Measurements from ENCODE around the gene PLPP6. TPM values are rescaled to one million over a fixed set of nuclear protein-coding genes. Genes with fewer than 3 reads are reported as not detected.

The PLPP6 gene
- total and polyA plus RNA-seq, 3 donors from 2014 or later: 9.5 to 10.8 (median 10.4) TPM

- no peak overlapping the region for H3K4me3 ChIP-seq
- H3K27me3 ChIP-seq: no peaks in the 10 kb centered on the region
- no peaks in the 10 kb centered on the region for H3K36me3 ChIP-seq (ENCODE audit: low read depth, missing control alignments)
- no peaks in the 10 kb centered on the region for H3K9me3 ChIP-seq
- TF ChIP-seq CTCF (IDR thresholded peaks at IDR 0.05) (no peak), POLR2A (IDR thresholded peaks at IDR 0.05) (no peak)
- intact Hi-C loops (cut with DNase I; ENCODE audit: low total_unique reads): no loop called here
- H3K27ac ChIP-seq: peak overlapping the region in 1 of 2 donors; percentile 21
- 59 to 60% methylated on average over 4 of the region's 4 CpGs for WGBS, 2 donors
- H3K4me1 ChIP-seq: peaks cover 20% of the 10 kb centered on the region
- no peak for DNase-seq
Measured at GRCh38 chr9:4686112-4686511, 24.0 kb downstream of the PLPP6 start.

DNA sequence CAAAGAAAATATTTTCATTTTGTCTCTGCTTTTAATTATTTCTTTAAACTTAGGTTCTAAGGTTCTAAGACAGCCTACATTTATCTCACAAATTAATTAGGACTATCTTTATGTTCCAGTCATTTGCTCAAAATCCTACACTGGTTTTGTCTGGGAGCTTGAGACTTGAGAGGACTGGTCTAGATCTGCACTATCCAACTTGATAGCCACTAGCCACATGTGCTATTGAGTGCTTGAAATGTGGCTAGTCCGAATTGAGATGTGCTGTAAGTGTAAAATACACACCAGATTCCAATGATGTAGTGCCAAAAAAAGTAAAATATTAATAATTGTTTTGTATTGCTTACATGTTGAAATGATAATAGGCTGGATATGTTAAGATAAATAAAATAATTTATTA lies 24.5 kb downstream of the PLPP6 start:
- H3K9me3 ChIP-seq: no peaks in the 10 kb centered on the region
- H3K4me3 ChIP-seq: no peak overlapping the region
- intact Hi-C loops (cut with DNase I; ENCODE audit: low total_unique reads): no loop called here
- peaks cover 20% of the 10 kb centered on the region for H3K4me1 ChIP-seq
- no peak for DNase-seq
- WGBS, 2 donors: 42 to 48% methylated on average over 1 of the region's 1 CpG
- TF ChIP-seq CTCF (IDR thresholded peaks at IDR 0.05) (no peak), POLR2A (IDR thresholded peaks at IDR 0.05) (no peak)
- peak overlapping the region in 1 of 2 donors; percentile 21 for H3K27ac ChIP-seq
- no peaks in the 10 kb centered on the region for H3K36me3 ChIP-seq (ENCODE audit: low read depth, missing control alignments)
- H3K27me3 ChIP-seq: no peaks in the 10 kb centered on the region

DNA sequence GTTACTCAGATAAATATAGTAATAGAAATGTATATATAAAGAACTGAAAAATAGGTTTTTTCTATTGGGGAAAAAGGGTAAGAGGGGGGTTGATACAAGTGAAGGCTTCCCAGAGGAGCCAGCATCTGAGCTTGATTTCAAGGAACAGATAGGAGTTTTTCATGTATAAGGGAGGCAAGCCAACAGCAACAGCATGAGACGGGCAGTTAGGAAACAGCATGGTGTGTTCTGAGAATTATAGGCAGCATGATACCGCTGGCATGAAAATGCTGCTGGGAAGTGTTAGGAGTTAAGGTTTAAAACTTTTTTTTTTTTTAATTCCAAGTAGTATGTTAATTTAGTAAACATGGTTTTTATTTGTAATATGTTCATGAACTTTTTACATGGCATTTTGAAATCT lies 26.9 kb downstream of the PLPP6 start:
- TF ChIP-seq CTCF (IDR thresholded peaks at IDR 0.05) (no peak), POLR2A (IDR thresholded peaks at IDR 0.05) (no peak)
- peak; percentile 37 for DNase-seq
- H3K27ac ChIP-seq: peak overlapping the region in 1 of 2 donors; percentile 8
- 43 to 61% methylated on average over 2 of the region's 2 CpGs for WGBS, 2 donors
- no peak overlapping the region for H3K4me3 ChIP-seq
- no peaks in the 10 kb centered on the region for H3K9me3 ChIP-seq
- H3K4me1 ChIP-seq: peaks cover 17% of the 10 kb centered on the region
- intact Hi-C loops (cut with DNase I; ENCODE audit: low total_unique reads): no loop called here
- H3K27me3 ChIP-seq: no peaks in the 10 kb centered on the region
- no peaks in the 10 kb centered on the region for H3K36me3 ChIP-seq (ENCODE audit: low read depth, missing control alignments)

GRCh38 chr9:4689687-4690104 lies 27.6 kb downstream of the PLPP6 start:
- intact Hi-C loops (cut with DNase I; ENCODE audit: low total_unique reads): no loop called here

DNA sequence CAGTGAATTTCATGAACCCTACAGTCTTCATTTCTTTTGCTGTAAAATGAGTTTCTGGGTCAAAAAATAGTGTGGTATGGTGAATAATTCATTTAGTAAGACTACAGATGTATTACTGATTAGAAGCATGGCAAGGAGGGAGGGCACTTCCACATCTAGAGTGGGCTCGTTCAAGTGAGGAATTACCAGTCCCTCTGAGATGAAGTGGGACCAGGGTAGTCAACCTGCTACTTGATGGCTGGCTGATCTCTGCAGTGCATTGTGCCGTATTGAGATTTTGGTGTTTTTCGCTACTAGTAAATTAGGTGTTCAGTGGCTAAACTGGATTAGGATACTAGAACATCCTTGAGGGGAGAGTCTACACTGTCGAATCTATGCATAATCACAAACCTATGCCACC lies 28.1 kb downstream of the PLPP6 start:
- intact Hi-C loops (cut with DNase I; ENCODE audit: low total_unique reads): no loop called here
- 93 to 94% methylated on average over 4 of the region's 4 CpGs for WGBS, 2 donors

More at GRCh38 chr9:4689687-4690104, 27.6 kb downstream of the PLPP6 start:
- Histone ChIP-seq H3K4me1 (peaks cover 16% of the 10 kb centered on the region), H3K9me3 (no peaks in the 10 kb centered on the region), H3K27me3 (no peaks in the 10 kb centered on the region), H3K27ac (no peak overlapping the region), H3K36me3 (ENCODE audit: low read depth, missing control alignments) (no peaks in the 10 kb centered on the region), H3K4me3 (no peak overlapping the region)
- no peak for TF ChIP-seq POLR2A (IDR thresholded peaks at IDR 0.05)
- DNase-seq: no peak
- 86 to 93% methylated on average over 1 of the region's 1 CpG for WGBS, 2 donors

More for the DNA sequence above, 28.1 kb downstream of the PLPP6 start:
- no peak for TF ChIP-seq POLR2A (IDR thresholded peaks at IDR 0.05)
- no peak for TF ChIP-seq CTCF (IDR thresholded peaks at IDR 0.05)
- no peaks in the 10 kb centered on the region for H3K36me3 ChIP-seq (ENCODE audit: low read depth, missing control alignments)
- no peak for DNase-seq
- peaks cover 16% of the 10 kb centered on the region for H3K4me1 ChIP-seq
- H3K27me3 ChIP-seq: no peaks in the 10 kb centered on the region
- H3K9me3 ChIP-seq: no peaks in the 10 kb centered on the region
- no peak overlapping the region for H3K27ac ChIP-seq
- H3K4me3 ChIP-seq: no peak overlapping the region

All from testis (tissue), 3 donors.